ENCODE results near the gene IQGAP3. TPM values are rescaled to one million over a fixed set of nuclear protein-coding genes. Genes with fewer than 3 reads are reported as not detected.

Gene IQGAP3
- total and polyA plus RNA-seq, 2 of the 4 experiments (the other 2 are of a cell fraction), result 12.5 to 13.6 TPM

GRCh38 chr1:156559086-156559796, 13.1 kb downstream of the IQGAP3 start:
- no TSS peak for BruUV-seq (replicated peaks)
- no peak for DNase-seq
- WGBS, 2 experiments (ENCODE audit: extremely low coverage in 2 of 2, insufficient read length in 1 of 2), result 75% methylated on average over 5 of the region's 8 CpGs; no CpG with 5 or more reads in 1 of the 2 experiments

More at GRCh38 chr1:156559086-156559796, 13.1 kb downstream of the IQGAP3 start:
- H3K36me3 ChIP-seq (ENCODE audit: control insufficient read depth, insufficient read depth, low read length), result peaks cover 27% of the 10 kb centered on the region
- no peaks in the 10 kb centered on the region for H3K27me3 ChIP-seq (ENCODE audit: control insufficient read depth, insufficient read depth, low read length)
- H2AK9ac ChIP-seq (replicated peaks; ENCODE audit: low read depth, low read length, poor library complexity), result no peak overlapping the region
- no peak overlapping the region for H2BK20ac ChIP-seq (ENCODE audit: low read depth, low read length)
- H4K5ac ChIP-seq (ENCODE audit: low read depth, low read length), result no peak overlapping the region
- H3K9me1 ChIP-seq (ENCODE audit: insufficient read depth, low read length), result peaks cover 8% of the 10 kb centered on the region
- no peak overlapping the region for H3K4me2 ChIP-seq (ENCODE audit: low read depth, low read length)
- H4K91ac ChIP-seq (ENCODE audit: insufficient read depth, low read depth, low read length), result no peak overlapping the region
- H3K27ac ChIP-seq (ENCODE audit: insufficient read depth, low read length), result no peak overlapping the region
- H4K8ac ChIP-seq (ENCODE audit: low read depth in 2 of 2, low read length in 2 of 2), result no peak overlapping the region
- ChIA-PET CTCF (no interaction called here), POLR2A (ENCODE audit: unreplicated experiment) (no interaction called here)
- H3K79me1 ChIP-seq (ENCODE audit: low read depth in 1 of 2, low read length in 2 of 2), result no peaks in the 10 kb centered on the region; a peak in 2 of 4 replicates
- in situ Hi-C loops (cut with MboI; ENCODE audit: low sequenced_read_pairs), result no loop called here
- intact Hi-C loops (cut with micrococcal nuclease), result no loop called here
- no peak overlapping the region for H3K23ac ChIP-seq (ENCODE audit: low read depth, low read length)
- H4K20me1 ChIP-seq (ENCODE audit: insufficient read depth, low read length), result no peaks in the 10 kb centered on the region
- no peak overlapping the region for H3K18ac ChIP-seq (ENCODE audit: low read depth, low read length)
- TF ChIP-seq MAZ (IDR thresholded peaks at IDR 0.05; ENCODE audit: borderline replicate concordance, low read depth, low read length) (no peak), CEBPB (IDR thresholded peaks at IDR 0.05; ENCODE audit: low read depth, low read length) (no peak), RFX5 (IDR thresholded peaks at IDR 0.05; ENCODE audit: low read depth, low read length) (no peak), NFE2L2 (IDR thresholded peaks at IDR 0.05; ENCODE audit: low read depth, low read length) (no peak), POLR2A (IDR thresholded peaks at IDR 0.05; ENCODE audit: low read depth, low read length) (no peak), FOS (IDR thresholded peaks at IDR 0.05; ENCODE audit: low read depth, low read length) (no peak), SMC3 (IDR thresholded peaks at IDR 0.05; ENCODE audit: low read depth, low read length) (no peak), MAFK (IDR thresholded peaks at IDR 0.05; ENCODE audit: low read depth, low read length) (no peak), MXI1 (IDR thresholded peaks at IDR 0.05; ENCODE audit: borderline replicate concordance, low read depth, low read length) (no peak), CTCF (conservative IDR thresholded peaks at IDR 0.05; ENCODE audit: low read depth, low read length) (no peak)
- TF ChIP-seq, protein P1, sequence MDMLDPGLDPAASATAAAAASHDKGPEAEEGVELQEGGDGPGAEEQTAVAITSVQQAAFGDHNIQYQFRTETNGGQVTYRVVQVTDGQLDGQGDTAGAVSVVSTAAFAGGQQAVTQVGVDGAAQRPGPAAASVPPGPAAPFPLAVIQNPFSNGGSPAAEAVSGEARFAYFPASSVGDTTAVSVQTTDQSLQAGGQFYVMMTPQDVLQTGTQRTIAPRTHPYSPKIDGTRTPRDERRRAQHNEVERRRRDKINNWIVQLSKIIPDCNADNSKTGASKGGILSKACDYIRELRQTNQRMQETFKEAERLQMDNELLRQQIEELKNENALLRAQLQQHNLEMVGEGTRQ (IDR thresholded peaks at IDR 0.05; ENCODE audit: low read depth, low read length), result no peak
- TF ChIP-seq, protein P2, sequence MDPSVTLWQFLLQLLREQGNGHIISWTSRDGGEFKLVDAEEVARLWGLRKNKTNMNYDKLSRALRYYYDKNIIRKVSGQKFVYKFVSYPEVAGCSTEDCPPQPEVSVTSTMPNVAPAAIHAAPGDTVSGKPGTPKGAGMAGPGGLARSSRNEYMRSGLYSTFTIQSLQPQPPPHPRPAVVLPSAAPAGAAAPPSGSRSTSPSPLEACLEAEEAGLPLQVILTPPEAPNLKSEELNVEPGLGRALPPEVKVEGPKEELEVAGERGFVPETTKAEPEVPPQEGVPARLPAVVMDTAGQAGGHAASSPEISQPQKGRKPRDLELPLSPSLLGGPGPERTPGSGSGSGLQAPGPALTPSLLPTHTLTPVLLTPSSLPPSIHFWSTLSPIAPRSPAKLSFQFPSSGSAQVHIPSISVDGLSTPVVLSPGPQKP (IDR thresholded peaks at IDR 0.05; ENCODE audit: borderline replicate concordance, low read depth, low read length), result no peak
- no peak overlapping the region for H3K14ac ChIP-seq (replicated peaks; ENCODE audit: low read depth, low read length)
- H2AFZ ChIP-seq (replicated peaks; ENCODE audit: low read length, poor library complexity), result no peak overlapping the region
- H2BK120ac ChIP-seq (ENCODE audit: low read depth, low read length), result no peak overlapping the region
- H3K4me1 ChIP-seq (ENCODE audit: control insufficient read depth, insufficient read depth, low read length), result peaks cover 1% of the 10 kb centered on the region; the same call in 1 of the 2 replicates
- no peak overlapping the region for H3K4me3 ChIP-seq (ENCODE audit: insufficient read depth, low read depth, low read length)
- H3K9me3 ChIP-seq (ENCODE audit: control insufficient read depth, insufficient read depth, low read length), result no peaks in the 10 kb centered on the region
- H3K4ac ChIP-seq (ENCODE audit: low read depth, low read length), result no peak overlapping the region
- no peak overlapping the region for H2AK5ac ChIP-seq (ENCODE audit: low read depth, low read length)
- H3K9ac ChIP-seq (ENCODE audit: low read depth, low read length), result no peak overlapping the region
- ATAC-seq (ENCODE audit: low read depth), result no peak
- no peak overlapping the region for H3K56ac ChIP-seq (ENCODE audit: extremely low read depth, insufficient read depth, low read length)
- H2BK5ac ChIP-seq (ENCODE audit: low read depth, low read length, poor library complexity, severe bottlenecking), result no peak overlapping the region
- dilution Hi-C loops (cut with HindIII; ENCODE audit: low sequenced_read_pairs, unreplicated experiment), result no loop called here
- no peak overlapping the region for H2BK15ac ChIP-seq (ENCODE audit: low read depth, low read length)
